Measurements from ENCODE around the gene ATP8B3.

ATP8B3 gene

DNA sequence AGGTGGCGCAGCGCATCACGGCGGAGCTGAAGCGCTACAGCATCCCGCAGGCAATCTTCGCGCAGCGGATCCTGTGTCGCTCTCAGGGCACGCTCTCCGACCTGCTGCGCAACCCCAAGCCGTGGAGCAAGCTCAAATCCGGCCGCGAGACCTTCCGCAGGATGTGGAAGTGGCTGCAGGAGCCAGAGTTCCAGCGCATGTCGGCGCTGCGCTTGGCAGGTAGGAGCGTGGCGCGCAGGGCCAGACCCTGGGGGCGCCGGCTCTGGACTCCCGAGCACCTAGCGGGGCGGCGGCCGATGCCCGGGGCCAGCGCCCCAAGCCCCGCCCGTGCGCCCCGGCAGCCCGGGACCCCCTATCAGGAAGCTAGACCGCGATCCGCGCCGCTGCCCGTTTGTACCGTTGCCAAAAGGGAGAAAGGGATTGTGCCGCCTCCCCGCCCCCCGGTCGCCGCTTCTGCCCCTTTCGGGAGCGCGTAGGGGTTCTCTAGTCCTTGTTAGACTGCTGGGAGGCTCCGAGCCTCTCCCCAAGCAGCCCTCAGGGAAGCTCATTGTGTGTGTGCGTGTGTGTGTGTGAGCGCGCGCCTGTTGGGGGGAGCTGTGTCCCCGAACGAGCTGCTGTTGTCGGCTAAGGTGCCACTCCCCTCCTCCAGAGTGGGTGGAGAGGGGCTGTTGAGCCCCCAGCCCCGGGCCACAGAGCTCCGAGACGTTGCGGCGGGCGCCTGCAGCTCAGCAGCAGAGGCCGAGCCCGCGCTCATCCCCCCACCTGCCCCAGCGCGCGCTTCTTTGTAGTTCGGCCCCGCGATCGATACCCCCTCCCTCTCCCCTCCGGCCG, 57.2 kb downstream of the ATP8B3 start:
- DNase-seq, result no peak

DNA sequence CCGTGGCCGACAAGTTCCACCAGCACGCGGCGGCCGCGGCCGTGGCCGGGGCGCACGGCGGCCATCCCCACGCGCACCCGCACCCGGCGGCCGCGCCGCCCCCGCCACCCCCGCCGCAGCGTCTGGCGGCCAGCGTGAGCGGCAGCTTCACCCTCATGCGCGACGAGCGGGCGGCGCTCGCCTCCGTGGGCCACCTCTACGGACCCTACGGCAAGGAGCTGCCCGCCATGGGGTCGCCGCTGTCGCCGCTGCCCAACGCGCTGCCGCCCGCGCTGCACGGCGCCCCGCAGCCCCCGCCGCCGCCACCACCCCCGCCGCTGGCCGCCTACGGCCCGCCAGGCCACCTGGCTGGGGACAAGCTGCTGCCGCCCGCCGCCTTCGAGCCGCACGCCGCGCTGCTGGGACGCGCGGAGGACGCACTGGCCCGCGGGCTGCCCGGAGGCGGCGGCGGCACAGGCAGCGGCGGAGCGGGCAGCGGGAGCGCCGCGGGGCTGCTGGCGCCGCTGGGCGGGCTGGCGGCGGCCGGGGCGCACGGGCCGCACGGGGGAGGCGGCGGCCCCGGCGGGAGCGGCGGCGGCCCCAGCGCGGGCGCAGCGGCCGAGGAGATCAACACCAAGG, 57.9 kb downstream of the ATP8B3 start:
- no peak for DNase-seq

DNA sequence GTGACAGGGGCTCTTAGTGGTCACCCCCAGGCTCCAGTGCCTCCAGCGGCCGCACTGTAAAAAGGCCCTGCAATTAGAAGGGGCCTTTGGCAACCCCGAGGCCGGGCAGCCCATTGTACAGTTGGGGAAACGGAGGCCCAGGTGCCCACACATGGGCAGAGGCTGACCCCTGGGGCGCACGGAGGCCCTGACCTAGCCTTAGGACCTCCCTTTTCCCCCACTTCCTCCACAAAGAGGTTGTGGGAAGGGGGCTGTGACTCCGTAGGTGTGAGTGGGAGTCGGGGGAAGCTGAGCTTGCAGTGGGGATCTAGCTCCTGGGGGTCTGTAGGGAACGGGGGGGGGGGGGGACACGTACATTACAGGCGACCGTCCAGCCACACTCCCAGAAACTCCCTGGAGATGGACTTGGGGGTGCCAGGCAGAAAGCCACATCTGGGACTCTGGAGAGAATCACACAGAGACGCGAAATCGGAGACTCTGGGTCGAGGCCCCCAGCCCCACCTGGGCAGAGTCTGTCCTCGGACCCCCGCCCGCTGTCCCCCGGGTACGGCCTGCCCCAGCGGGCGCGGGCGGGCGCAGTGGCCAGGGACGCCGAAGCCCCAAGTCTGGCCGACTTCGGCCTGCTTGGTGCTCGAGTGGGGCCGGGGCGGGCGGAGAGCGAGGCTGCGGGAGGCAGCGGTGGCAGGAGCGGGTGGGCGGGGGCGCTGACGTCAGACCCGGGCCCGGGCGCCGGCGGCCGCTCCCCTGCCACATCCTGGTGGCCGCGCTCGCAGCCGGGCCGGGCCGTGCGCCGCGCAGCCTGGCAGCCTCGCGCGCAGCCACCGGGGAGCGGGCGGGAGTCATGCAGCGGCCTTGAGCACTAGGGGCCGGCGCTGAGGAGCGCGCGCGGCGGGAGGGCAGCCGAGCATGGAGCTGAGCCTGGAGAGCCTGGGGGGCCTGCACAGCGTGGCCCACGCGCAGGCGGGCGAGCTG, 59.0 kb downstream of the ATP8B3 start, which contains the start of gene ONECUT3:
ONECUT3 (plus strand) TSS at position 750 of the 972 bp plus-strand sequence; CDS start at position 907, 157 bp downstream.
- DNase-seq, result no peak

DNA sequence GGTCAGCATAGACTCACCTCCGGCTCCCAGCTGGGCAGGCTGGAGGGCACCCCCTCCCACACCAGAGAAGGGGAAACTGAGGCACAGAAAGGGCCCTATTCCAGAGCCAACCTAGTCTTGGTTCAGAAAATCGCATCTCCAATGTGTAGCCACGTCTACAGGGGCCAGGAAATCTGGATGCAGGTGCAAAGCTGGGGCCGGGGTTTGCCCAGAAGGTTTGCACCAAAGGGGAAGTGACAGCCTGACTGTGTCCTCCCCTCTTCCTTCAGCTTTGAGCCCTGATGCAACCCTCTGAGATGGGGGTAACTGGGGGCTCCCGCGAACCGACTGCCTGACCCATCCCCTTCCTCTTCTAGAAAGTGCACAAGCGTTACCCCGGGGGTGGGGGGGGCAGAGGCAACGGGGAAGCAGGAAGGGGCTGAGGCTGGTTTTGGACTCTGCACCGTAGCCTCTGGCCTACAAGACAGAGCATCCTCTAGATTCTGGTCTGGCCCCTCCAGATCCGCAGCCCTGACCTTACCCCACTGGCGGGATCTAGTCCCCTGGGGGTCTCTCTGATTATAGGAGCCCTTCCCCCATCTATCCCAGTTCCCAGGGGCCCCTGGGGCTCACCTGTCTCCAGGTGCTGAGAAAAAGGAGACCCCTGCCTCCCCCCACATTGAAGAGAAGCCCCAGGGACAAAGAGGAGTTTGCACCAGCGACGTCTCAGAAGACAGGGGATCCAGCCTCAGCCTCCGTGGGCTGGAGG, 59.9 kb downstream of the ATP8B3 start:
- DNase-seq, result no peak

DNA sequence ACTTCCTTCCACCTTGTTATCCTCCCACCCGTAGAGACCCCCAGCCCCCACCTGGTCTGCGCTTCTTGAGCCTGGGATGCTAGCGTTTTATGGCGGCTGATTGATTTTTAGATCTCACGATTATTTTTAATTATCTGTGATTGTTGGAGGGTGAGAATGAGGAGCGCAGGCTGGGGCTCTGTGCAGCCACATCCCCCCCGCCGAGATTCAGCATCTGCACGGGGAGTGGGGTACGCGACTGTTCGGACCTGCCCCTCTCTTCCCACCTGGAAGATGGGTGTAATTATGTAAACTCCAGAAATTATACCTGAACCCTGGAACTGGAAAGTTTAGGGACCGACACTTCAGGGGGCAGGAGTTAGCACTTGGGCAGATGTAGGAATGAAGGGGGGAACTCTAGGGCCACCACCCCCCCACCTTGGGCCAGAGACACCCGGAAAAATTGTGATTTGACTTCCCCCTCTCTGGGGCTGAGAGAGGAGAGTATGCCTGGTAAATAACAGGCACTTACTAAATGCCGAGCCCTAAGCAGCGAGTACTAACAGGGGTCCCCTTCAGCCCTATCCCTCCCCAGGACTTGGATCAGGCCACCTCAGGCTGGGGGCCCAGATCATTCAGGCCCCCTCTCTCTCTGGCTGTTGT, 60.6 kb downstream of the ATP8B3 start:
- DNase-seq, result no peak

DNA sequence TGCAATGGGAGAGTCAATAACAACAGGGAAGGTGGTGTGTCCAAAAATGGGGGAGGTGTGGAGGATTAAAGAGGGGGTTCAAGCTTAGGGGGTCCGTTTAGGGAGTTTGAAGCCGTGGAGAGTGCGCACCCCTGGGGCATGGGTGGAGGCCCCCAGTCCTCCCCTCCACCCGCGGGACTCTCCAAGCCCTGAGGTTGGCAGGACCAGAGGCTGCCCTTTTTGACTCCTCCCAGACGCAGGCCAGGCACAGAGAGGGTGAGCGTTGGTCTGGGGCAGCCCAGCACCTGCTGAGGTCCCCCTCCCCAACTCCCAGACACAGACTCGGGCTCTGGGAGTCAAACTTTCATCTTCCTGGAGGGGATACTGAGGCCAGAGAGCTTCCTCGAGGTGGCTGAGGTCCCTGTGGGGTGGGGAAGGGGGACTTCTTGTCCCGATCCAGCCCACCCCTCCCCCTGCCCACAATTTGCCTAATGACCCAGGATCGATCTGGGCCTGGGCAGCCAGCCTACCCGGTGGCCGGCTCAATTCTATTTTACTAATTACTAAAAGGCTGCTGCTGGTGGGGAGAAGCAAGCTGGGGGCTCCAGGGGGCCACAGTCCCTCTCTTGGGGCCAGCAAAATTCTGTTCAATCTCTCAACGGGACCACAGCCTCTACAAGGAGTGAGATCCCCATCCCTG, 61.6 kb downstream of the ATP8B3 start:
- DNase-seq, result no peak

DNA sequence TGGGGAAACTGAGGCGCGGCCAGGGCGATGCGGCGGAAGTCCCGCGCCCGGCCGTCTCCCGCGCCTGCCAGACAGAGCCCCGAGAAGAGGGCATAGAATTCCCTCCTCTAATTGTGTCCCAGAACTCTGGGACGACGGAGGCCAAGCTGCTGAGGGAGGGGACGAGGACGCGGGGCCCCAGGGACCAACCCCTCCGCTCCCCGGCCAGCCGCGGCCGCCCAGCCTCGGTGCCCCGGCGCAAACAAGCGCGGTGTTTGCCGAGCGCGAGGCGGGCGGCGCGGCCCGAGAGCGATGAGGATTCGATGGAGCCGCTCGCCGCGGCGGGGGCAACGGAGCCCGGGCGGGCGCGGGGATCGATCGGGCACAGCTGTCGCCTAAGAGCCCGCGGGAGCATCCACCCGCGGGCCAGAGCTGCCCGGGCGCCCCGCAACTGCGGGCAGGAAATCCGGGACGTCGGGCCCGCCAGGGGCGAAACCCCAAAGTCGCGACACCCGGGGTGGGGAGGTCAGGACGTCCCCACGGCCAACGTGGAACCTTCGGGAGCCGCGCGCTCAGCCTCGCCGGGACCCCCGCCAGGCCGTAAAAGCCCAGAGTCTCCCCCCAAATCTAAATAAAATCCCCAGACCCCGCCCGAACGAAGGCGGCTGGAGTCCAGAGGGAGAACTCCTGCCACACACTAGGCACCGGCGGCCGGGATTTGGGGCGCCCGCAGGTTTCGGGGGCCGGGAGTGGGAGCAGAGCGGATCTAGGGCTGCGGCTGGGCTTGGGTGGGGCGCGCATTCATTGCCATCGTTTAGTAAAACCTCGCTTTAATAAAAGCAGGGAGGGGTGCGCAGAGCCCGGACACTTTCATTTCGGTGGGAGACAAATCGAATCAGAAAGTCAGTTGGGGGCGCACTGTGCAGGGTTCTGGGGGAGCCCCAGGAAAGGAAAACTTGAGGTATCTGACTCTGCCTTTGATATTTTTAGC, 62.4 kb downstream of the ATP8B3 start:
- DNase-seq, result no peak

DNA sequence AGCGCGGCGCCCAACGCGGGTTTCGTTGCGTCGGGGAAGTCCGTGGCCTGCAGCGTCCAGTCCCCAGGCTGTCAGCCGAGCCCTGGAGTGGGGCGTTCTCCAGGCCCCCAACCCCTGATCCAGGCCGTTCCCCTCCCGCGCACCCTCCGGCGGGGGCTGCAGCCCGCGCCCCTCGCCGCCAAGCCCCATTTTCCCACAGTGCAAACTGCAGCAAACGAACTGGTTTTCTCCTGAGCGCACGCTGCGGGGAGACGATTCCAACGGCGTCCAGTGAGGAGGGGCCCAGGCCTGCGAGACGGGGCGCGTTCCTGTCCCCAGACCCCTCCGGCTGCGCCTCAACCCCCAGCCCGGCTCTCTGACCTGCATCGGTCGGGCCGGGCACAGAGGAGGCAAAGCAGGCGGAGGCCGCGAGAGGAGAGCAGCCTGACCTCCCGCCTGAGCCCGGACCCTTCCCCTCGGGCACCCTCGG, 63.2 kb downstream of the ATP8B3 start:
- DNase-seq, result no peak

DNA sequence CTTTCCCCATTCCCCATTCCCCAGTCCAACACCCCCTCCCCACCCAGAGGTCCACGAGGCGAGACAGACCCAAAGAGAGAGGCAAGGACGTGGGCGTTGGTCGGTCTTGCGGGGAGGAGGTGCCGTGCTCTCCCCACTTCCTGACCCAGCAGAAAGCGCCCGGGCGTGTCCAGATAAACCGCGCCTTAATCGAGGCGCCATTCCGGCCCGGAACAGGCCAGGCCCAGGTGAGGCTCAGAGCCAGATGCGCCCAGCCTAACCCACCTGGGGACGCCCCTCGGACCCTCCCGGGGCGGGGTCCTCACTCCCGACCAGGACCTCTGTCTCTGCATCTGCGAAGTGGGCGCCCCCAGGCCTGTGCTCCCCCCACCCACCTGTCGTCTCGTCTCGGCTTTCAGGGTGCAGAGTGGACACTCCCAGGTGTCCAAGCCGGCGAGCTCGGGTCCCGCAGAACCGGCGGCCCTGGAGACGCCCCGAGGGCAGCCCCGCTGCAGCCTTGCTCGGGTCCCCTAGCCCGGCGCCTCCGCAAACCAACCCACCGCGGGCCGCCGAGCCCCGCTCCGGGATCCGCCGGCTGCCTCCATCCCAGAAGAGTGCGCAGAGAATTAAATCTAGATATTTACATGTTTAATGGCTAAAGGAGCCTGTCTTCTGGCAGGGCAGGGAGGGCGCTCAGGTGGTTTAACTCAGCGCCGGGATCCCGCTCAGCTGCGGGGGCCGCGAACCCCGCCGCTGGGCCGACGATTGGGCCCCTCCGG, 63.8 kb downstream of the ATP8B3 start:
- DNase-seq, result no peak

DNA sequence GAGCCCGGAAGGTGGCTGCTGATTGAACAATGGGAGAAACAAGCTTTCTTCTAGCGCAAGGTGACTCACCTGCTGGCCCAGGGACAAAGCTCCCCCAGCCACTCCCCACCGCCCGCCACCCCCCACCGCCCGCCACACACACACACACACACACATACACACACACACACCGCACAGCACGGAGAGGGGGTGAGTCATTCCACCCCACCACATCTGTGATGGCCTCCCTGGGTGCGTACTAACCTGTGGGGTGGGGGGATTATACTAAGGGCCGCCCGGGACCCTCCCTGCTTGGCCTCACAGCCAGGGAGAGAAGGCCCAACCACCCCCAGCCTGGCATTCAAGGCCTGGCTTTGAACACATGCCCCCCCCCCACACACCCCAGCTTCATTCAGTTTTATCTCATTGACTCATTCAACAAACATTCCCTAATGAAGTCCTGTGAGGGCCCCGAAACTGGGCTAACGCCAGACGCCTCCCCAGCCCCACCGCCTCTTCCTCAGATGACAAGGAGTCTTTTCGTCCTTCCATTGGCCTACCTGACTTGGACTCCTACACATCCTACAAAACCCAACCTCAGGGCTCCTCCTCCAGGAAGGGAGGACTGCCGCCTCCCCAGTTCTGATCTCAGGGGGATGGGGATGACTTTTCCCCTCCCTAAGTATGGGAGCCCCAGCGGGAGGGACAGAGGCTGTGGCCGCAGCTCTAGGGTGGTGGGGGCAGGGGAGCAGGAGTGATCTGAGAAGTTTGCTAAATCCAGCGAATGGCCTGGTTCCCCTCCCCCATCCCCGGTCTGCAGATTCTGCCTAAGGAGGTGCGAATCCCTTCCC, 64.6 kb downstream of the ATP8B3 start:
- DNase-seq, result no peak

DNA sequence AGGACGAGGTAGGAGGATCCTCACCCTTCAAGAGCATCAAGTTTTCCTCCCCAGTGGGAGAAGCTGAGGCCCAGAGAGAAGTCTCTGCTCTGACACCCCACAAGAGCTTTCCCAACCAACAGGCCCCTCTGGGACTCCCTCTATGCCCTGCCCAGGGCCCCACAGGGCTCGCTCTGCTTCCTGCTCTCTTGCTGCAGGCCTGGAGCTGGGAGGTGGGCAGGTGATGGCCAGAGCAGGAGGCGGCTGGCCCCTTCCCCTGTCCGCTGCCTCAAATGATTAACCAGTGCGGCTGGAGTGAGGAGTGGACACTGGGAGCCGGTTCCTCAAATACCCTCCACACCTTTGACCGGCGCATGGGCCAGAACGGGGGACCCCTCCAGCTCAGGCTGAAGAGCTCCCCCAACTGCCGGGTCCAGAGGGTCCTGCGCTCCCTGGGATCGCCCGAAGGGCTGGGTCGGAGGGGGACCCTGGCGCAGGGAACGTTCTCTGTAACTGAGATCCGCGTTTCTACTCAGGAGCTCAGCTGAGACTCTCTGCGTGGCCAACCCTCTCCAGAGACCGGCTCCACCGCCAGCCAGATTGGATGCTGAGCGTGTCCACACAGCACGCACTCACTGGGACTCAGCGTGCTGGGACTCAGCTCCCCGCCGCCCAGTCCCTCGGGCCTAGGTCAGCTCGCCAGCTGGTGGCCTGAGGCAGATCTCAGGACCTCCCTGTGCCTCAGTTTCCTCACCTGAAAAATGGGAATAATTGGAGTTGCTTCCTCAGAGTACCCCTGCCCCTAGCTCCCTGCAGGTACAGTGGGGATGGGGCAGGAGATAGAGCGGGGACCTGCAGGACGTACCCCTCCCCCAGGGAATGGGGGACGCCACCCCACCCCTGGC, 65.4 kb downstream of the ATP8B3 start:
- no peak for DNase-seq

DNA sequence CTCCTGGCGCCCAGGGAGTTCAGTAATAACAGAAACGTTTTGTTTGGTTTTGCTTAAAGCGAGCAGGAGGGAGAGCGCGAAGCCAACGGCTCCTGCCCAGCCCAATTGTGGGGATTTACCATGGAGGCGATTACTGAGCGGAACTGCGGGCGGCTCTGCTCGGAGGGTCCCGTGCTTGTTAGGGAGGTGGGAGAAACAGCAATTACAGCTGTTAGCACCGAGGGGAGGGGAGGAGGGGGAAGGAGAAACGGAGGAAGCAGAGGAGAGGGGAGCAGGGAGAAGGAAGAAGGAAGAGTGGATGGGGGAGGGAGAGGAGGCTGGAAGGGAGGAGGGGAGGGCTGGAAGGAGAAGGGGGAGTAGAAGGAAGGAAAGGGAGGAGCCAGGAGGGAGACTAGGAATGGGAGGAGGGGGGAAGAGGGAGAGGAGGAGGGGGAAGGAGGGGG, 66.5 kb downstream of the ATP8B3 start:
- DNase-seq, result no peak

DNA sequence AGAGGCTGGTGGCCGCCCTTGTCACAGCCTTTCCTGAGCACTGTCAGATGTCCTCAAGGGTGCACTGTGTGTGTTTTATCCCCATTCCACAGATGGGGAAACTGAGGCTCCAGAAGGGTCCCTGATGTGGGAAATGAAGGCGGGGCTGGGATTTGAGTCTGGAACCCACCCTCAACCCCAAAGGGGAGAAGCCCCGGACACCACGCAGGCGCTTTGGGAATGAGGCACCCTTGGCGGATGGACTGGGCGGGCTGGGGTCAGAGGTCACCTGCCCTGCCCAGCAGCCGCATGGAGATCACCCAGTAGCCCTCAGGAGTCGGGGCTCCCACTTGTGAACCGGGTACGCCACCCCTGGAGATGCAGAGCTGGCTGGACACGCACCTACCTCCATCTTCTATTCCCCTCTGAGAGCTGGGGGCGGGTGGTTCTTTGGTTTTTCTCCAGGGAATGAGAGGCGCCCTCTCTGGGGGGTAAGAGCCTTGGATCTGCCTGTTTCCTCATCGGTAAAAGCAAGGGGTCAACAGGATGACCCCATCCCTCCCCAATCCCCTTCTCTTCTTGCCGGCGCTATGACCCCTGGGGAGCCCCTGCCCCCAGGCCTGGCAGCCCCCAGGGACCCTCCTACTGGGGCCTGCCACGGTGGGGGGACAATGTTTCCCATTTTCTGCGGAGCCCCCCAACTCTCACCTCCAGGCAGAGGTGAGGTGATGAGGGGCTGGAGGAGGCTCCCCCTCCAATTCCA, 67.1 kb downstream of the ATP8B3 start:
- no peak for DNase-seq

DNA sequence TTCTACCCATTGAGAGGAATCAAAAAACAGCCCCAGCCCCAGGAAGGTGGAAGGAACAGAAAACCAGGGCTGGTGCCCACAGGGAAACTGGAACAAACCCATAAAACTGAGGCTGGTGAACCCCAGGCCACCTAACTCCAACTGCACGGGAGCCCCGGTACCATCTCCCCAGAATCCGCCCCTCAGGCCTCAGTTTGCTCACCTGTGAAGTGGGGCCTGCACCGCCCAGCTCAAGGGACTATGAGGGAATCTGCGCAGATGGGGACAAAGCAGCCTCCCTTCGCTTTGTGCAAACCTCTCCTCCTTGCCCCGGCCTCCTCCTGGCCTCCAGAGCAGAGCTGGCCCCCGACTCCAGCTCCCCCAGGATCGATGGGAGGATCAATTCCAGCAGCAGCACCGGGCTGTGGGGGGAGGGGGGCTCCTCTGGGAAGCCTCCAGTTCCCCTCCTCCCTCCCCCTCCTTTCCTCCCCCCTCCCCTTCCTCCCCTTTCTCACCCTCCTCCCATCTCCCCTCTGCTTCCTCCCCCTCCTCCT, 67.9 kb downstream of the ATP8B3 start:
- DNase-seq, result no peak

DNA sequence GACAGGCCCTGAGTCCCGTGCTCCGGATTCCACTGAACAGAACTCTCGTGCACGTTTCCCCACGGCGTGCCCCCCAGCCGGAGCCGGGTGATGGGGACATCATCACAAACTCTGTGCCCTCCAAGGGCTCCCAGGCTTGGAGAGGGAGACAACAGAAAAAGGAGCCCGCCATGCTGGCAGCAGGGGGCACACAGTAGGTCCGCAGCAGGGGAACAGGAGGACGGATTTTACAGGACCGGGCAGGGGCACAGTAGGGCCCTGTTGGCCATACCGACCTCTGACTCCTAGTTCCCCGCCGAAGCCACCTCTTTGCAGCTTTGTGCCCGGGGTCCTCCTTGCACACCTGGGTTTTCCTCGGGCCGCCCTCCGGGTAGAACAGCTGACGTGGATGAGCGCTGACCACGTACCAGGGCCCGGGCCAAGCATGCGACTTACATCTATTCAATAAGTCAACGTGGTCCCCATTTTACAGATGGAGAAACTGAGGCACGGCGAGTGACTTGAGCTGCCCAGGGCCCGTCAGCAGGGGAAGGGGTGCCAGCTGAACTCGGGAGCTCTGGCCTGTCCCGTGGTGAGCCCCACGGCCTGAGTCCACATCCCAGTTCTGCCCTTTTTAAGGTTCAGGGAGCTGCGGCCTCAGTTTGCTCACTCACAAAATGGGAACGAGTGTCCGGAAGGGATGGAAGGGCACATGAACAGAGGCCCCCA, 68.9 kb downstream of the ATP8B3 start:
- DNase-seq, result no peak

Data from NCI-H1694 treated with DMSO at 0.1 percent for 48 hours (cell line).